GM18867 (cell line): ENCODE results near the gene PSD4.

Experiments used
- ATAC-seq: cut with Tn5 transposase; IDR thresholded peaks from one replicate; pipeline ENCODE4 v1.9.1; 2021; ENCODE audit warnings: mild to moderate bottlenecking, moderate library complexity; ENCODE audit not compliant: unreplicated experiment

Gene PSD4

DNA sequence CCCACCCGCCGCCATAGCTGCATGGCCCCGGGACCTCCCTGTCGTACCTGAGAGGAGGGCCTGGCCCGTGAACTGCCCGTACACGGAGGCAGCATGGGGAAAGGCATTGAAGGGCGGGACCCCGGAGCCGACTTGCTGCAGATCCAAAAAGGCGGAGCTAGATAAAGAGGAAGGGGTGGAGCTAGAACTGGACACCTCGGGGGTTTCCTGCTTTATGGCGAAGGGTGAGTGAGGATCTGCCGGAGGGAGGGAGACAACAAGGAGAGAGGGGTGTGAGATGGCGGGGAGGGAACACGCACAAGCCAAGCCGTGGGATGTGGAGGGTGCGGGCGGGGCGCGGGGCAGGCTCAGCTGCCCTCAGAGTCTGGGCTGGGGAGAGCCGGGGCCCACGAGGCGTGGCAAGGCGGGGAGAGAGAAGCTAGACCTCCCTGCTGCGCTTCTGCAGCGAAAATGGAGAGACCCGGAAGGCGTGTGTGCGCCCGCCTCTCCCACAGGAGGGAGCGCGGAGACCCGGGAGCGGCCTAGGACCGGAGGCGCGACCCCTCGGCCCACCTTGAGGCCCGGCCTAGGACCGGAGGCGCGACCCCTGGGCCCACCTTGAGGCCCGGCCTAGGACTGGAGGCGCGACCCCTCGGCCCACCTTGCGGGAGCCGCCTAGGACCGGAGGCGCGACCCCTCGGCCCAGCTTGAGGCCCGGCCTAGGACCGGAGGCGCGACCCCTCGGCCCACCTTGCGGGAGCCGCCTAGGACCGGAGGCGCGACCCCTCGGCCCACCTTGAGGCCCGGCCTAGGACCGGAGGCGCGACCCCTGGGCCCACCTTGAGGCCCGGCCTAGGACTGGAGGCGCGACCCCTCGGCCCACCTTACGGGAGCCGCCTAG lies 61.8 kb downstream of the PSD4 start:
- peak; percentile 92 for ATAC-seq

DNA sequence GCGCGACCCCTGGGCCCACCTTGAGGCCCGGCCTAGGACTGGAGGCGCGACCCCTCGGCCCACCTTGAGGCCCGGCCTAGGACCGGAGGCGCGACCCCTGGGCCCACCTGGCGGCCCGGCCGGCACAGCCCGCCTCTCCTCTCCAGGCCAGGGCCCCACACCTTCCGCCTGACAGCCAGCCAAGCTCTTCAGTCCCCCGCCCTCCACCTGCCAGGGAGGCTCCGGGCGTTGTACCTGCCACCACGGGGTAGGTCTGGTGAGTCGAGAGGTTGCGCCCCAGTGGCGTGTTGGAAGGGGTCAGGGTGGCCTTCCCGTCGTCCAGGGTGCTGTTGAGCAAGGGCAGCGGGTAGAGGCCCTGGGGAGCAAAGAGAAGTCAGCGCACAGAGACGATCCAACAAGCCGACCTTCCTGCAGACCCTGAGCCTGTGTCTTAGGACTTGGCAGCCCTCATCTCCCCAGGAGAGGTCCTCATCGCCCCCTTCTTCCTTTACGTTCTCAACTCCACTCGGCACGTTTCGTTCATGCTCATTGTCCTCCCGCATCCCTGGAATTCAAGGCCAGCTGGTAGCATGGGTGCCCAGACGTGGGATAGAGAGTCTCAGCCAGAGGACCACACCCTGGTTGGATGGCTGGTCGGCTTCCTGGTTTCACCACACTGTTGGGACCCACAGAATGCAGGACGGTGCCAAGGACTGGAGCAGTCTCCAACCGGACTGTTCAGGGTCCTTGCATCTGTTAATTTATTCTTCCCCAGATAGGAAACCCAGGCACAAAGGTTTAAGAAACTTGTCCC lies 62.8 kb downstream of the PSD4 start:
- no peak for ATAC-seq

DNA sequence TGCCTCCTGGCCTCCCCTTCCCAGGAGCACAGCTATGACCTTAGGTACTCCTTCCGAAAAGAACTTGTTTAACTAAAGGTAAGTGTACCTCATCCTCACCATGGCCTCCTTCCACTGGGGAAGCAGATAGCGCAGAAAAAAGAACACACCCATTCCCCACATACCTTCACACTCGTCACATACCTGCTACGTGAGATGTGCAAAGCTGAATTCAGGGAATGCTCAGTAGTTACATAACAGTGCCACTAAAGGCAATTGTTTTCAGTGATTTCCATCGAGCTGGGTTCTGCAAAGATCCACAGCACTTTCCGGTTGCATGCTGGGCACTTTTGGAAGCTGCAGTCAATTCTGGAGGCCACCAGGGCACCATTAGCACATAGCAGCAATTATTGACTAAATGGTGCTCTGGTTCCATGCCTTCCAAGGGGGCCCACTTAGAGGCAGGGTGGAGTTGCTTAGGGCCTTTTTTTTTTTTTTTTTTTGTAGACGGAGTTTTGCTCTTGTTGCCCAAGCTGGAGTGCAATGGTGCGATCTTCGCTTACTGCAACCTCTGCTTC lies 63.9 kb downstream of the PSD4 start:
- no peak for ATAC-seq

DNA sequence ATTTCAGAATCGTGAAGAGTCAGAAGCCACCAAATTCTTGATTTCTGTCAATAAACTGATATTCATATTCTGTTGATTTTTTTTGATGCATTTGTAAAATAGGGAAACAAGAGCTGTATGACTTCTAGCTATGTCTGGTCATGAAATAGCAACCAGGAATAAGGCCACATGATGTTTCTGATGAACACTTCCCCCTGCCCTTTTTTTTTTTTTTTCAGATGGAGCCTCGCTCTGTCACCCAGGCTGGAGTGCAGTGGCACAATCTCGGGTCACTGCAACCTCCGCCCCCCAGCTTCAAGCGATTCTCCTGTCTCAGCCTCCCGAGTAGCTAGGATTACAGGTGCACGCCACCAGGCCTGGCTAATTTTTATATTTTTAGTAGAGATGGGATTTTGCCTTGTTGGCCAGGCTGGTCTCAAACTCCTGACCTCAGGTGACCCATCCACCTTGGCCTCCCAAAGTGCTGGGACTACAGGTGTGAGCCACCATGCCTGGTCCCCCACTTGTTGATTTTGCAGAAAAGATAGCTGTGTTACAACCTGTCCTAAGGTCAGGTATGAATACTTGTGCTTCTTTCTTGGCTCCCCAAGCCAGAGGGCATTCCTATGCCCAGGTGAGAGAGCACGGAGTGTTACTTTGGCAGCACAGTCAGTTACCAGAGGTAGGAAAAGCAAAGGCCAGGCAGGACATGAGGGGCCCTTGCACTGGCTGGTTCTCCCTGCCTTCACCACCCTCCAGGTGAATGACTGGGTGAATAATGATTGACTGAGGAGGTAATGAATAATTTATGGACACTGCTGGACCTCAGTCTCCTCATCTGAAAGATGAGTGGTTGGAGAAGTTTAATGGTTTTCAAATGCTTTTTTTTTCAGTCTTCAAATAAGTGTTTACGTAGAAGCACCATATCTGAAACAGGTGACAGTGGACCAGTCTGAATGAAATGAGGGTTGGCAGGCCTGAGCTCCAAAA lies 65.4 kb downstream of the PSD4 start:
- ATAC-seq, result no peak

DNA sequence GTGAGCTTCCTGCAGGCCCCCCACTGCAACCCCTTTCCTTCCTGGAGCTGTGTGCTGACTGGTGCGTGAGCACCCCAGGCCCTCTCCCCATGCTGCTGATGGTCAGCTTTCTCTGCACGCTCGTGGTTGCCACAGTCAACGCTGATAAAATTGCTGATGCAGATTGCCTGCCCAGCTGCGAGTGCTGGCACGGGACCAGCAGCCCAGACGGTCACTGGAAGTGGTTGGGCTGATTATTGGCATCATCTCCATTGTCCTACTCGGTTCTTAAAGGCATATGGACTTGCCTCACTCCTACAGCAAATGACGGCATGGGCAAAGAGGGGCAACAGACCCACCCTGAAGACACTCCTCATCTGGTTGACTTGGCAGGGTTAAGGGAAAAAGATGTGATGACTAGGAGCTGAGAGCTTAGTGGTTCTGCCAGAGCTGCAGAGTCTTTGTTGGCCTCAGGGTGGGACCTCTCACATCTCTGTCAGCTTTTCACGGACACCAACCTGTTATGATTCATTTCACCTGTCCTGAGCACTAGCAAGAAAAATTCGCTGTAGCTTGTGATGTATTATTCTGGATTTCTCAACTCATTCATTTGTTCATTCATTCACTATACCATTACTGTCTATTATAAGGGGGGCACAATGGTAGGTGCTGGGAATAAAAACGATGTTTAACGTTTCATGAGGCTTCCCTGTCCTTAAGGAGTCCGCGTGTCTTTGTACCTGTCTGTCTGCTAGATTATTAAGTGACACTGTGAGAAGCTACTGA lies 66.6 kb downstream of the PSD4 start:
- ATAC-seq, result no peak

DNA sequence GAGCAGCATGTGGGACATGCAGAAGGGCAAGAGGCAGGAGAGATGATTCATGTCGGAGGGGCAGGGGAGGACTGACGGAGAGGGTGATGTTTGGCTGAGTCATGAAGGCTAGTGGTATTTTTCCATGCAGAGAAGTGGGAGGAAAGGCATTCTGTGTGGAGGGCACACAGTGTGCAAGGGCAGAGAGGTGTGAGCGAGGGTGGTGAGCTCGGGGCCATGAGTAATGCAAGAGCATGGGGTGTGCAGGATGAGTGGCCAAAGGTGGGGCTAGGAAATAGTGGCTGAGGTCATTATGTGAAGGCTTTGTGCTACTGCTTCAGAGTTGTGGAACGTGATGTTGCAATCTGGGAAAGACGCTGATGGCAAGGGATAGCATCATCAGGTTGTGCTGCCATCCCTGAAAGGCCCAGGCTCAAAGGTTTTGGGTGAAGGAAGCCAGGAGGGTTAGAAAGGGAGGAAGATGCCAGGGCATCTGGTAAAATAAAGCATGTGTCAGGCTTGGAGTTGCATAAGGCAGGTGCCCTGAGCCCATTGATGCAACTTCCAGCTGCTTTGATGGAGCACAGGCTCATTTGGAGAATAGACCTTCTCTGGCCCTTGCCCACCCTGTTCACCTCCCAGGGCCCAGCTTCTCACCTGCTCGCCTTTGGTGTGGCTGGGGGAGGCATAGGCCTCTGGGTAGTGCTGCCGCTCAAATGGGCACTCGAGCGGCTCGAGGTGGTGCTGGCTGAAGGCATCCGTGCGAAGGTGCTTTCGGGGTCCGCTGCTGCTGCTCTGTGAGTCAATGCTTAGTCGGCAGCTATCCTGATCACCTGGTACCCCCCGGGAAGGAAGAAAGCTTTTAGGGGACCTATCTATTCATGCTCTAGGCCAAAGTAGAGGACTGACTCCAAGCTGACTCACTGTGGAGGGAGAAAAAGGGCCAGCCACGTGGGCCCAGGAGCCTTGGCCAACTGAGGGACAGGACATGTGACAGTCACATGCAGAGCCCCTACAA lies 67.4 kb downstream of the PSD4 start:
- ATAC-seq, result no peak

GRCh38 chr2:113242327-113242726 lies 68.6 kb downstream of the PSD4 start:
- ATAC-seq, result no peak

DNA sequence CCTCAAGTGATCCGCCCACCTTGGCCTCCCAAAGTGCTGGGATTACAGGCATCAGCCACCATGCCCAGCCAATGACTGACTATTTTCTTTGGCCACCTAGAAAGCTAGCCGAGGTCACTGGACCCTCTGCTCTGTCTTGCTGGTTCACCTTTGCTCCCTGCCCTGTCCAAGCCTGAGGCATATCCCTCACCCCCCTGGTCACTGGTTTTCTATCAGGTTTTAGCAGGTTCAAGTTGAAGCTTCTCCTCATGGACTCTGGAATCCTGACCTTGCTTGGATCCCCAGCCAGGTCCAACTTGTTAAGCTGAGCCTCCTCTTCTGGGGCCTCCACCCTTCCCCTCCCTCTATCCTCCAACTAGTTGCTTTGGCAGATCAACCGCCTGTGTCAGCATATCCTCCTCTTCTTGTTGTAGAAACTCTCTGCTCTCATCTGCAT lies 71.5 kb downstream of the PSD4 start:
- ATAC-seq, result no peak

- ATAC-seq, result no peak
Measured at GRCh38 chr2:113246606-113247005, 72.8 kb downstream of the PSD4 start.

DNA sequence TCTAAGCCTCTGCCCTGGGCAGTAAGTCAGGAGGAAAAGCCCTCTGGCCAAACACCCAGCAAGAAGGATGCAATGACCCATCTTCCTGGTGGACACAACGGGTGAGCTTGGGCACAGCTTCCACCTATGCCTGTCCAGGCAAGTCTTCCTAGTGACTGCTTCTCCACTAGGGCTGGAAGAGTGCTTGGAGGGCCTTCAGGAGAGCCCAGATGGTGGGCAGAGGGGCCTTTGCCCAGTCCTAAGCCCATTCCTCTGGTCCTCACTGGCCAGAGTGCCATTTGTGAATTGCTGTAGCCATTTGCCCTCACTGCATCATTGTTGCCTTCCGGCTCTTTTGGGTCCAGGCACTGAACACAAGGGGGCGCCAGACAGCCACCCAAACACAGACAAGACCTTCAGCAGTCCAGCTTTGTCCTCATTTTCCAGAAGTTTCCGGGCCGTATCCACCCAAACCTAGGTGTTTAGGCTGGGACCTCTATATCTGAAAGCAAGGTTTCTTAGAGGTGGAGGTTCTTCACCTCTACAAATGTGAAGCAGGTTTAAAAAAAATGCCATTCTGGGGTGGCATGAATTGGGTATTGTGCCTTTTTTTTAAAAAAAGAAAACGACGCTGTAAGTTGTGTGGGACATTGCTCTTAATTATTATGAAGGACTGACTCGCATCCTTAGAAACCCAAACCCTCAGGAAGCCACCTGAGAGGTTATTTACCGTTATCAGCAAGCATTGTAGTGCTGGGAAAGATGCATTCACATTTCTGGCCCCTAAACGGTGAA lies 75.4 kb downstream of the PSD4 start:
- ATAC-seq, result peak; percentile 65

DNA sequence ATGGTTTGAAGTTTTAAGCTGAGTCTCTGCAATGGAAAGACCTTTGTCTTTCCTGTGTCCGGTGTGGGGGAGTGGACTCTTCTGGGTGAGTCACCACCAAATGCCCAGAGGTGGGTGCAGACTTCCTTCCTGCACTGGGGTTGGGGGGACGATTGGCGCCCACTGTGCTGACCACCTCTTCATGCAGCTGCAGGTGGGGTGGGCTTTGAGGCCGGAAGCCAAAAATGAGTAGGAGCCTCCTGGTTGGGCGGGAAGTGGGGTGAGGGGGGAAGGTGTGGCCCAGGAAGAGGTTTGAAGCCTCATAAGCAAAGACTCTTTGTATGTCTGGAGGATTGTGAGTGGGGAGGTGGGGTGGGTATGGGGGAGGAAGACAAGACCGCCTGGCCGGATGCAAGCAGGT lies 77.3 kb downstream of the PSD4 start:
- ATAC-seq, result no peak

- no peak for ATAC-seq
Measured at GRCh38 chr2:113252047-113252590, 78.3 kb downstream of the PSD4 start.

DNA sequence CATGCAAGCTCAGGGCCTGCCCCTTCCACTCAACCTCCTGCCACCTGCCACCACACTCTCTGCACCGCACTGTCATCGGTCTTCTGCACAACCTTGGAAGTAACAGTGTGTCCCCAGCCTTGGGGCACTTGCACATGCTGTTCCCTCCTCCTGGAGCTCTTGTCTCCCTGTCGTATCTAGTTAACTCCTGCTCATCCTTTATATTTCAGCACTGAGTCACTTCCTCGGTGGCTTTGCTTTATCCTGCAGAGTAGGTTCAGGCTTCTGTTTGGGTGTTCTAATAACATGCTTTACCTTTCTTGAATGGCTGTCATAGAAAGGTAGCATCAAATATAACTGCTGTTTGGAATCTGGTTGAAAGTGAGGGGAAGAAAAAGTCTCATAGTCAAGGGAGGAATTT lies 79.7 kb downstream of the PSD4 start:
- no peak for ATAC-seq

- no peak for ATAC-seq
Measured at GRCh38 chr2:113255140-113256070, 81.6 kb downstream of the PSD4 start.

- no peak for ATAC-seq
Measured at GRCh38 chr2:113257516-113258264, 83.9 kb downstream of the PSD4 start.
